Tibial nerve (tissue), 4 donors: ENCODE measurements around the gene SERINC5. TPM values are rescaled to one million over a fixed set of nuclear protein-coding genes. Genes with fewer than 3 reads are reported as not detected.
A peak's percentile ranks its signal among the peaks of the same experiment; 100 is the strongest.
"Not testable (repeated sequence)": the region's sequence is repeated elsewhere in the genome, so short reads cannot be mapped to it uniquely, and the experiment has no call there.

Source experiments
- DNase-seq, 2 donors: peaks; one replicate each; pipeline ENCODE4 v3.0.0-alpha.2; 2019; ENCODE audit warnings: low spot score in 2 of 2
- H3K27ac ChIP-seq, 4 donors: fragments of 200-600 bp; sonication (generic) in 3 of 4; one replicate each; pipeline ENCODE4 v1.5.1; 2017 to 2019; ENCODE audit warnings: mild to moderate bottlenecking in 1 of 4
- H3K27me3 ChIP-seq, 2 donors: fragments of 200-600 bp; sonication (generic) in 1 of 2; one replicate each; pipeline versions ENCODE4 v1.5.1 to v1.6.0; 2017 to 2019
- H3K36me3 ChIP-seq, 3 donors: fragments of 200-600 bp; sonication (generic); one replicate each; pipeline ENCODE4 v1.5.1; 2018 to 2019
- H3K4me1 ChIP-seq, 4 donors: fragments of 200-600 bp; sonication (generic) in 3 of 4; one replicate each; pipeline ENCODE4 v1.5.1; 2017 to 2019
- H3K4me3 ChIP-seq, 4 donors: fragments of 200-600 bp; sonication (generic) in 3 of 4; one replicate each; pipeline ENCODE4 v1.5.1; 2017 to 2019; ENCODE audit warnings: mild to moderate bottlenecking in 1 of 4, moderate library complexity in 1 of 4
- H3K9me3 ChIP-seq, 4 donors: fragments of 200-600 bp; sonication (generic) in 3 of 4; one replicate each; pipeline ENCODE4 v1.5.1; 2017 to 2019
- EP300 ChIP-seq, 2 donors: sonication (generic); formaldehyde crosslinking; IDR thresholded peaks; one replicate each; pipeline ENCODE4 v1.6.1; 2017; ENCODE audit warnings: antibody characterized with exemption in 2 of 2, mild to moderate bottlenecking in 1 of 2
- POLR2A ChIP-seq, 2 donors: fragments of 450-650 bp; IDR thresholded peaks; one replicate each; pipeline ENCODE4 v1.6.1; 2017; ENCODE audit warnings: antibody characterized with exemption in 2 of 2, mild to moderate bottlenecking in 2 of 2, moderate library complexity in 2 of 2
- WGBS, 2 donors: methylation state at CpG; one replicate each; pipeline ENCODE4 v1.1.5; 2018; 5-methylcytosine and 5-hydroxymethylcytosine counted together
- total RNA-seq, 4 donors: library from RNA; depleted of rRNA; stranded (reverse); fragments of >200 nt; gene quantifications; one replicate each; pipeline ENCODE4 v1.1.0, GENCODE V29; 2016
- TF ChIP-seq, protein P1 (sequence below), 5 experiments: fragments of 200-600 bp in 3 of 5; fragments of 450-650 bp in 2 of 5; sonication (generic) in 3 of 5; IDR thresholded peaks; one replicate each; pipeline ENCODE4 v1.5.1; 2016 to 2019; ENCODE audit warnings: antibody characterized with exemption in 5 of 5, mild to moderate bottlenecking in 3 of 5, moderate library complexity in 2 of 5

SERINC5 gene
- total RNA-seq, 4 donors from 2014 or later: 29.1 to 35.8 (median 32.3) TPM

- no peak for TF ChIP-seq POLR2A (IDR thresholded peaks at IDR 0.05)
- TF ChIP-seq, protein P1, sequence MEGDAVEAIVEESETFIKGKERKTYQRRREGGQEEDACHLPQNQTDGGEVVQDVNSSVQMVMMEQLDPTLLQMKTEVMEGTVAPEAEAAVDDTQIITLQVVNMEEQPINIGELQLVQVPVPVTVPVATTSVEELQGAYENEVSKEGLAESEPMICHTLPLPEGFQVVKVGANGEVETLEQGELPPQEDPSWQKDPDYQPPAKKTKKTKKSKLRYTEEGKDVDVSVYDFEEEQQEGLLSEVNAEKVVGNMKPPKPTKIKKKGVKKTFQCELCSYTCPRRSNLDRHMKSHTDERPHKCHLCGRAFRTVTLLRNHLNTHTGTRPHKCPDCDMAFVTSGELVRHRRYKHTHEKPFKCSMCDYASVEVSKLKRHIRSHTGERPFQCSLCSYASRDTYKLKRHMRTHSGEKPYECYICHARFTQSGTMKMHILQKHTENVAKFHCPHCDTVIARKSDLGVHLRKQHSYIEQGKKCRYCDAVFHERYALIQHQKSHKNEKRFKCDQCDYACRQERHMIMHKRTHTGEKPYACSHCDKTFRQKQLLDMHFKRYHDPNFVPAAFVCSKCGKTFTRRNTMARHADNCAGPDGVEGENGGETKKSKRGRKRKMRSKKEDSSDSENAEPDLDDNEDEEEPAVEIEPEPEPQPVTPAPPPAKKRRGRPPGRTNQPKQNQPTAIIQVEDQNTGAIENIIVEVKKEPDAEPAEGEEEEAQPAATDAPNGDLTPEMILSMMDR (IDR thresholded peaks at IDR 0.05): no peak
- TF ChIP-seq EP300 (IDR thresholded peaks at IDR 0.05): no peak
- H3K27me3 ChIP-seq: no peaks in the 10 kb centered on the region
- DNase-seq: no peak
- 29 to 43% methylated on average over 3 of the region's 3 CpGs for WGBS, 2 donors
- H3K4me3 ChIP-seq: no peak overlapping the region
- peaks cover 3 to 90% (median 62%) of the 10 kb centered on the region in 4 donors for H3K4me1 ChIP-seq
- peak overlapping the region; percentile 30 to 93 (median 57) for H3K27ac ChIP-seq
- H3K36me3 ChIP-seq: no peaks in the 10 kb centered on the region
- no peaks in the 10 kb centered on the region for H3K9me3 ChIP-seq
These were observed 64.9 kb downstream of the SERINC5 start for GRCh38 chr5:80190960-80191359.

GRCh38 chr5:80189701-80190100, 66.1 kb downstream of the SERINC5 start:
- no peaks in the 10 kb centered on the region for H3K36me3 ChIP-seq
- no peaks in the 10 kb centered on the region for H3K27me3 ChIP-seq
- WGBS, 2 donors: 75 to 86% methylated on average over 3 of the region's 3 CpGs
- no peak for DNase-seq
- H3K9me3 ChIP-seq: no peaks in the 10 kb centered on the region
- peak overlapping the region; percentile 37 to 86 (median 63) for H3K27ac ChIP-seq
- H3K4me3 ChIP-seq: peak overlapping the region in 1 of 4 donors; percentile 24
- TF ChIP-seq EP300 (IDR thresholded peaks at IDR 0.05) (no peak), POLR2A (IDR thresholded peaks at IDR 0.05) (no peak)
- TF ChIP-seq, protein P1 (IDR thresholded peaks at IDR 0.05): no peak
- peaks cover 3 to 80% (median 55%) of the 10 kb centered on the region in 4 donors for H3K4me1 ChIP-seq

DNA sequence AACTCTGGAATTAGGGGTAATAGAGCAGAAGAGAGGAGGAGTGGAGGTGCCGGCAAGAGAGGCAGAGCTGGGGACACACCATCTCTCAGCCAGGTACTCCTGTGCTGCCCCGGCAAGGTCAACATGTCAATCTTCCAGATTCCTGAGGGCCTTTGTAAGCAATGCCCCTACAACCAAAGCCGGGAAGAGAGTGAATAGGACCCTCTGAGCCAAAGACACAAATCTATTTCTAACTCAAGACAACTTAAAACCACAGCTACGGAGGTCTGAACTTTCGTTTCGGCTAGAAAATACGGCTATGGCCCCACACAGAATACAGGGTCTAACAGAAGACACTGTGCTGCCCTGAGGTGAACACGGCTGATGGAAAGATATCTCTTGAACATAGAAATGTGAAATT, 66.6 kb downstream of the SERINC5 start:
- WGBS, 2 donors: 51 to 52% methylated on average over 8 of the region's 8 CpGs
- H3K4me3 ChIP-seq: peak overlapping the region in 1 of 4 donors; percentile 24
- no peaks in the 10 kb centered on the region for H3K27me3 ChIP-seq
- H3K36me3 ChIP-seq: no peaks in the 10 kb centered on the region
- peaks cover 3 to 80% (median 53%) of the 10 kb centered on the region in 4 donors for H3K4me1 ChIP-seq
- H3K9me3 ChIP-seq: no peaks in the 10 kb centered on the region
- DNase-seq: no peak
- TF ChIP-seq, protein P1 (IDR thresholded peaks at IDR 0.05): no peak
- no peak for TF ChIP-seq POLR2A (IDR thresholded peaks at IDR 0.05)
- TF ChIP-seq EP300 (IDR thresholded peaks at IDR 0.05): no peak
- peak overlapping the region; percentile 37 to 86 (median 63) for H3K27ac ChIP-seq

- Histone ChIP-seq H3K4me3 (no peak overlapping the region), H3K4me1 (peaks cover 0 to 79% (median 50%) of the 10 kb centered on the region in 4 donors), H3K27me3 (no peaks in the 10 kb centered on the region), H3K36me3 (no peaks in the 10 kb centered on the region), H3K27ac (peak overlapping the region in 3 of 4 donors; percentile 29 to 86 (median 72)), H3K9me3 (no peaks in the 10 kb centered on the region)
- no peak for DNase-seq
- TF ChIP-seq POLR2A (IDR thresholded peaks at IDR 0.05) (no peak), EP300 (IDR thresholded peaks at IDR 0.05) (no peak)
- TF ChIP-seq, protein P1 (IDR thresholded peaks at IDR 0.05): no peak
- 71 to 73% methylated on average over 6 of the region's 6 CpGs for WGBS, 2 donors
These were observed 68.3 kb downstream of the SERINC5 start for GRCh38 chr5:80187421-80188090.

DNA sequence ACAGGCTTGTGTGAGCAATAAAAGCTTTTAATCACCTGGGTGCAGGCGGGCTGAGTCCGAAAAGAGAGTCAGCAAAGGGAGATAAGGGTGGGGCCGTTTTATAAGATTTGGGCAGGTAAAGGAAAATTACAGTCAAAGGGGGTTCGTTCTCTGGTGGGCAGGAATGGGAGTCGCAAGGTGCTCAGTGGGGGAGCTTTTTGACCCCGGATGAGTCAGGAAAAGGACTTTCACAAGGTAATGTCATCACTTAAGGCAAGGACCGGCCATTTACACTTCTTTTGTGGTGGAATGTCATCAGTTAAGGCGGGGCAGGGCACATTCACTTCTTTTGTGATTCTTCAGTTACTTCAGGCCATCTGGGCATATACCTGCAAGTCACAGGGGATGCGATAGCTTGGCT, 70.3 kb downstream of the SERINC5 start:
- H3K9me3 ChIP-seq, H3K36me3 ChIP-seq, H3K4me3 ChIP-seq, DNase-seq, H3K27me3 ChIP-seq: not testable (repeated sequence)
- Histone ChIP-seq H3K4me1 (peaks cover 0 to 79% (median 45%) of the 10 kb centered on the region in 4 donors), H3K27ac (peak overlapping the region in 2 of 4 donors; percentile 54 to 75)
- WGBS, 2 donors: 90 to 91% methylated on average over 9 of the region's 9 CpGs
